ENCODE data around the gene AANAT.

DNA sequence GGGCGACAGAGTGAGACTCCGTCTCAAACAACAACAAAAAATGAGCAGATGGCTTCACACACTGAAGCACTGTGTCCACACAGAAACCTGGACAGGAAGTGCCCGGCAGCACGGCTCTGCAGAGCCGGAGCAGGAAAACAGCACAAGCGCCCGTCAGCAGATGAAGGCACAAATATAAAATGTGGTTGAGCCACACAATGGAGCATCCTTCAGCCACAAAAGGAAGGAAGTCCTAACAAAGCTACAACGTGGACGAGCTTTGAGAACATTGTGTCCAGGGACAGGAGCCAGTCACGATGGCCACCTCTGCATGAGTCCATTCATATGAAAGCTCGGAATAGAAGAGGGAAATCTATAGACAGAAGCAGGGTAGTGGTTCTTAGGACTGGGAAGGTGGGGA, 18.2 kb downstream of the AANAT start:
- TF ChIP-seq POLR2AphosphoS5 (IDR thresholded peaks at IDR 0.05): peak in 1 of 3 donors; percentile 18
- TF ChIP-seq CTCF (IDR thresholded peaks at IDR 0.05): no peak
- no peak for TF ChIP-seq POLR2A (IDR thresholded peaks at IDR 0.05)
